Stomach (tissue), 4 donors: ENCODE results near the gene GGA1.

Source experiments
- EP300 ChIP-seq: sonication (generic); formaldehyde crosslinking; IDR thresholded peaks from one replicate; pipeline ENCODE4 v1.6.1; 2017; ENCODE audit warnings: antibody characterized with exemption
- POLR2A ChIP-seq, 4 donors: fragments of 450-650 bp; IDR thresholded peaks; one replicate each; pipeline ENCODE4 v1.6.1; 2016; ENCODE audit warnings: antibody characterized with exemption in 4 of 4, control low read depth in 2 of 4, mild to moderate bottlenecking in 1 of 4, moderate library complexity in 1 of 4
- POLR2AphosphoS5 ChIP-seq, 3 donors: sonication (generic); formaldehyde crosslinking; IDR thresholded peaks; one replicate each; pipeline ENCODE4 v1.6.1; 2016; ENCODE audit warnings: antibody characterized with exemption in 3 of 3
- TF ChIP-seq, protein P1 (sequence below), 7 experiments: fragments of 450-650 bp in 4 of 7; fragments of 200-600 bp in 3 of 7; sonication (generic) in 3 of 7; IDR thresholded peaks; one replicate each; pipeline ENCODE4 v1.5.1; 2016 to 2019; ENCODE audit warnings: antibody characterized with exemption in 7 of 7, control low read depth in 2 of 7, mild to moderate bottlenecking in 1 of 7

DNA sequence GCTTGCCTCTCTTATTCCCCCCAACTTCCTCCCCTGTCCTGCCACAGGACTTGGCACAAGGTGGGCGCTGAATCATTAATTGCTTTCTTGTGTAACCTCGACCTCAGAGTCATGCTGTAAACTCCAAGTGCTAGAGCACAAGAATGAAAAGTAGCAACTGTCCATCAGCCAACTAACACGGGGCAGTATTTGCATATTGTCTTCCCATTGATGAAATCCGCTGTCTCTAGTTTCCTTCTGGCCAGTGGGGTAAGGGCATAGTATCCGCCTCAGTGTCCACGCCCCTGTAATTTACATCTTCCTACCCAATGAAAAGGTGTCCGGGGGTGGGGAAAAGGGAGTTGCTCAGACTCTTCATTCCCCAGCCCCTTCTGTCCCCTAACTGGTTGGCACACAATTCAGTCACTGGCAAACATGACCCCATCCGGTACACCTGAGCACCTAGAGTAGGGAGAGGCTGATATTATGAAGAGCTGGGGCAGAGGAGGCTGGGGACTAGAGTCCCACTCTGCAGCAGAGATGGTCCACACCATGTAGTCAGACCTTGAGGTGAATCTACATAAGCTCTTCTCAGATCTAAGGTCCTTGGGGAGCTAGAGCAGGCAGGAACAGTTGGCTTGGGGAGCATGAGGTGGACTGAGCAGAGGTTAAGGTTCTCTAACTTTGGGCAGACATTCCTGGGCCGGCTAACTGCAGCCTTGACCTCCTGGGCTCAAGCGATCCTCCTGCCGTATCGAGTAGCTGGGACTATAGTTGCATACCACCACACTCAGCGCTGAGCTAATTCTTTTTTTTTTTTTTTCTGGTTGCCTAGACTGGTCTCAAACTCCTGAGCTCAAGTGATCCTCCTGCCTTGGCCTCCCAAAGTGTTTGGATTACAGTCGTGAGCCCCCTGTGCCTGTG is 6.8 kb upstream of the GGA1 start:
- TF ChIP-seq, protein P1, sequence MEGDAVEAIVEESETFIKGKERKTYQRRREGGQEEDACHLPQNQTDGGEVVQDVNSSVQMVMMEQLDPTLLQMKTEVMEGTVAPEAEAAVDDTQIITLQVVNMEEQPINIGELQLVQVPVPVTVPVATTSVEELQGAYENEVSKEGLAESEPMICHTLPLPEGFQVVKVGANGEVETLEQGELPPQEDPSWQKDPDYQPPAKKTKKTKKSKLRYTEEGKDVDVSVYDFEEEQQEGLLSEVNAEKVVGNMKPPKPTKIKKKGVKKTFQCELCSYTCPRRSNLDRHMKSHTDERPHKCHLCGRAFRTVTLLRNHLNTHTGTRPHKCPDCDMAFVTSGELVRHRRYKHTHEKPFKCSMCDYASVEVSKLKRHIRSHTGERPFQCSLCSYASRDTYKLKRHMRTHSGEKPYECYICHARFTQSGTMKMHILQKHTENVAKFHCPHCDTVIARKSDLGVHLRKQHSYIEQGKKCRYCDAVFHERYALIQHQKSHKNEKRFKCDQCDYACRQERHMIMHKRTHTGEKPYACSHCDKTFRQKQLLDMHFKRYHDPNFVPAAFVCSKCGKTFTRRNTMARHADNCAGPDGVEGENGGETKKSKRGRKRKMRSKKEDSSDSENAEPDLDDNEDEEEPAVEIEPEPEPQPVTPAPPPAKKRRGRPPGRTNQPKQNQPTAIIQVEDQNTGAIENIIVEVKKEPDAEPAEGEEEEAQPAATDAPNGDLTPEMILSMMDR (IDR thresholded peaks at IDR 0.05) = no peak
- peak in 2 of 3 donors; percentile 10 to 53 for TF ChIP-seq POLR2AphosphoS5 (IDR thresholded peaks at IDR 0.05)
- TF ChIP-seq POLR2A (IDR thresholded peaks at IDR 0.05) = no peak
- TF ChIP-seq EP300 = no peak
